H9 (cell line): Measurements from ENCODE around the gene LITAFD. TPM values are rescaled to one million over a fixed set of nuclear protein-coding genes. Genes with fewer than 3 reads are reported as not detected.
A peak's percentile ranks its signal among the peaks of the same experiment; 100 is the strongest.

ENCODE experiments used
- DNase-seq: peaks from one replicate; pipeline ENCODE4 v3.0.0-alpha.2; 2017
- H2AFZ ChIP-seq: one replicate; pipeline ENCODE4 v1.6.1; 2013; ENCODE audit warnings: mild to moderate bottlenecking, low read length, control low read depth, moderate library complexity
- H2AK5ac ChIP-seq: 2 replicates; pipeline ENCODE4 v1.6.1; 2013; ENCODE audit warnings: low read length, control low read depth, mixed read lengths; ENCODE audit not compliant: insufficient read length
- H2BK120ac ChIP-seq: one replicate; pipeline ENCODE4 v1.6.1; 2013; ENCODE audit warnings: low read depth, mild to moderate bottlenecking, low read length, control low read depth, inconsistent platforms; ENCODE audit not compliant: poor library complexity, severe bottlenecking
- H2BK12ac ChIP-seq: 2 replicates; pipeline ENCODE4 v1.6.1; 2013; ENCODE audit warnings: low read length, control low read depth, mixed read lengths, low read depth; ENCODE audit not compliant: insufficient read length
- H2BK15ac ChIP-seq: 2 replicates; pipeline ENCODE4 v1.6.1; 2013; ENCODE audit warnings: low read depth, low read length, control low read depth
- H2BK20ac ChIP-seq: one replicate; pipeline ENCODE4 v1.6.1; 2013; ENCODE audit warnings: low read depth, mild to moderate bottlenecking, low read length, control low read depth, inconsistent platforms; ENCODE audit not compliant: poor library complexity, severe bottlenecking
- H2BK5ac ChIP-seq: 2 replicates; pipeline ENCODE4 v1.6.1; 2013; ENCODE audit warnings: low read length, control low read depth, mixed read lengths; ENCODE audit not compliant: insufficient read length
- H3K14ac ChIP-seq: 2 replicates; pipeline ENCODE4 v1.6.1; 2013; ENCODE audit warnings: low read length, control low read depth; ENCODE audit not compliant: insufficient read depth
- H3K18ac ChIP-seq: 2 replicates; pipeline ENCODE4 v1.6.1; 2013; ENCODE audit warnings: low read depth, mild to moderate bottlenecking, mixed read lengths, low read length, control low read depth; ENCODE audit not compliant: insufficient read length
- H3K23ac ChIP-seq: 2 replicates; pipeline ENCODE4 v1.6.1; 2013; ENCODE audit warnings: low read length, control low read depth, mixed read lengths, low read depth; ENCODE audit not compliant: insufficient read length
- H3K23me2 ChIP-seq: 2 replicates; pipeline ENCODE4 v1.6.1; 2013; ENCODE audit warnings: low read depth, mild to moderate bottlenecking, mixed read lengths, low read length, control low read depth; ENCODE audit not compliant: insufficient read length, poor library complexity, severe bottlenecking
- H3K27ac ChIP-seq: 2 replicates; pipeline ENCODE4 v1.5.1; 2013; ENCODE audit warnings: low read length, control low read depth, mixed read lengths, low read depth; ENCODE audit not compliant: insufficient read length
- H3K27me3 ChIP-seq: 2 replicates; pipeline ENCODE4 v1.6.1; 2013; ENCODE audit warnings: low read length, control low read depth, inconsistent platforms; ENCODE audit not compliant: insufficient read depth
- H3K4ac ChIP-seq: 2 replicates; pipeline ENCODE4 v1.6.1; 2013; ENCODE audit warnings: low read depth, mild to moderate bottlenecking, control low read depth, inconsistent platforms, low read length, moderate library complexity
- H3K4me1 ChIP-seq: 2 replicates; pipeline ENCODE4 v1.6.1; 2013; ENCODE audit warnings: low read length, control low read depth, inconsistent platforms; ENCODE audit not compliant: insufficient read depth
- H3K4me2 ChIP-seq: 2 replicates; pipeline ENCODE4 v1.6.1; 2013; ENCODE audit warnings: low read length, control low read depth, mixed read lengths; ENCODE audit not compliant: insufficient read length, insufficient read depth
- H3K56ac ChIP-seq: 2 replicates; pipeline ENCODE4 v1.6.1; 2013; ENCODE audit warnings: low read depth, mild to moderate bottlenecking, mixed read lengths, low read length, control low read depth; ENCODE audit not compliant: insufficient read length
- H3K79me1 ChIP-seq: 2 replicates; pipeline ENCODE4 v1.6.1; 2013; ENCODE audit warnings: low read depth, mild to moderate bottlenecking, moderate library complexity, low read length, control low read depth, inconsistent platforms; ENCODE audit not compliant: insufficient read depth, poor library complexity, severe bottlenecking
- H3K79me2 ChIP-seq: 2 replicates; pipeline ENCODE4 v1.6.1; 2013; ENCODE audit warnings: low read length, control low read depth, inconsistent platforms; ENCODE audit not compliant: insufficient read depth
- H3K9ac ChIP-seq: 2 replicates; pipeline ENCODE4 v1.6.1; 2013; ENCODE audit warnings: low read length, control low read depth, mixed read lengths; ENCODE audit not compliant: insufficient read length; ENCODE audit errors: extremely low read depth
- H3K9me3 ChIP-seq: one replicate; pipeline ENCODE4 v1.6.1; 2013; ENCODE audit warnings: low read depth, low read length, inconsistent platforms; ENCODE audit not compliant: control insufficient read depth
- H3T11ph ChIP-seq: one replicate; pipeline ENCODE4 v1.6.1; 2013; ENCODE audit warnings: mild to moderate bottlenecking, low read length, control low read depth, inconsistent platforms
- H4K20me1 ChIP-seq: one replicate; pipeline ENCODE4 v1.6.1; 2013; ENCODE audit not compliant: control insufficient read depth, insufficient read length, insufficient read depth
- H4K5ac ChIP-seq: 2 replicates; pipeline ENCODE4 v1.6.1; 2013; ENCODE audit warnings: low read depth, mild to moderate bottlenecking, mixed read lengths, low read length, control low read depth; ENCODE audit not compliant: insufficient read length
- H4K8ac ChIP-seq: replicated peaks from 2 replicates; pipeline ENCODE4 v1.6.1; 2013; ENCODE audit warnings: low read length, control low read depth, mixed read lengths, low read depth; ENCODE audit not compliant: insufficient read length
- H4K91ac ChIP-seq: 2 replicates; pipeline ENCODE4 v1.6.1; 2013; ENCODE audit warnings: low read depth, mild to moderate bottlenecking, moderate library complexity, mixed read lengths, low read length, control low read depth; ENCODE audit not compliant: insufficient read length
- H3K27ac Mint-ChIP-seq, 3 experiments: 2 replicates in 2 of 3; 3 replicates in 1 of 3; pipeline ENCODE4 v1.8.0; 2020 to 2021; ENCODE audit warnings: mixed read lengths in 3 of 3, mild to moderate bottlenecking in 1 of 3, moderate library complexity in 1 of 3
- H3K27me3 Mint-ChIP-seq: 2 replicates; pipeline ENCODE4 v1.8.0; 2021; ENCODE audit warnings: low read depth, mild to moderate bottlenecking, moderate library complexity, mixed read lengths
- H3K36me3 Mint-ChIP-seq, 3 experiments: 2 replicates in 2 of 3; 3 replicates in 1 of 3; pipeline ENCODE4 v1.8.0; 2020 to 2021; ENCODE audit warnings: low read depth in 3 of 3, mixed read lengths in 3 of 3; ENCODE audit not compliant: insufficient read depth in 1 of 3
- H3K4me1 Mint-ChIP-seq, 2 experiments: 2 replicates each; pipeline ENCODE4 v1.8.0; 2020; ENCODE audit warnings: mixed read lengths in 2 of 2
- H3K4me3 Mint-ChIP-seq, 2 experiments: 2 replicates in 1 of 2; 3 replicates in 1 of 2; pipeline ENCODE4 v1.8.0; 2020 to 2021; ENCODE audit warnings: mild to moderate bottlenecking in 2 of 2, mixed read lengths in 2 of 2, moderate library complexity in 1 of 2
- H3K9me3 Mint-ChIP-seq, 2 experiments: 2 replicates in 1 of 2; 3 replicates in 1 of 2; pipeline ENCODE4 v1.8.0; 2020; ENCODE audit warnings: mild to moderate bottlenecking in 2 of 2, mixed read lengths in 2 of 2, moderate library complexity in 1 of 2
- WGBS: extraction: QIAGEN DNeasy Blood & Tissue Kit; methylation state at CpG from one replicate; pipeline ENCODE4 v1.1.7; 2013; ENCODE audit warnings: missing lambda C conversion rate, low lambda C conversion rate, mixed read lengths; ENCODE audit not compliant: insufficient read length; ENCODE audit errors: extremely low coverage; 5-methylcytosine and 5-hydroxymethylcytosine counted together
- total RNA-seq: library from RNA; stranded (reverse); gene quantifications from 2 replicates; pipeline ENCODE4 v1.2.1, GENCODE V29; 2021
- TF ChIP-seq, protein P1 (sequence below): fragments of 200-600 bp; sonication (generic); conservative IDR thresholded peaks from 3 replicates; pipeline ENCODE4 v1.8.0; 2021; ENCODE audit warnings: antibody characterized with exemption, mild to moderate bottlenecking

The LITAFD gene
- total RNA-seq, 1 experiment from 2014 or later: not detected

DNA sequence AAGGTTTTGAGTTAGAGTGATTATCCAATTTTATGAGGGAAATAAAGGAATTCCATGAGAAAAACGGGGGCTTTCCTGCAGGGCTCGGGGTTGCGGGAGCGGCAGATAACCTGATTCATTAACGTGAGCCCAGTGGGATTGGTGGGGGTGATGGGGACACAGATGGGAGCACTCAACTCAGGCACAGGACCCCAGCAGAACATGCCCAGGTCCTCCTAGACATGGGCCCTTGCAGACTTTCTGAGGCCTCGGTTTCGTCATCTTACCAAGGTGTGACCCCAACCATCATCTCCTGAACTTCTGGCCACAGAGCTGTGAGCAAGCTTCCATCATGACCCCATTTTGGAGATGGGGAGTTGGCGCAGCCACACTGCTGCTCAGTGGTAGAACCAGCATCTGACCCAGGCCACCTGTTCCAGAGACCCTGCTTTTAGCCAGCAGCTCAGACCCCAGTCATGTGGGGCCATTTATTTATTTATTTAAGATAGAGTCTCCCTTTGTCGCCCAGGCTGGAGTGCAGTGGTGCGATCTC, 35.7 kb upstream of the LITAFD start:
- no peak overlapping the region for H3K4ac ChIP-seq
- H2BK20ac ChIP-seq: no peak overlapping the region
- Mint-ChIP-seq H3K4me3 (no peak overlapping the region; a peak in 1 of 5 replicates), H3K27ac (peak overlapping the region in 1 of 3 experiments; percentile 53; a peak in 1 of 7 replicates), H3K4me1 (peaks cover 38 to 45% of the 10 kb centered on the region in 2 experiments), H3K27me3 (no peaks in the 10 kb centered on the region; the same call in 1 of the 2 replicates), H3K36me3 (peaks cover 26 to 63% (median 44%) of the 10 kb centered on the region in 3 experiments), H3K9me3 (no peaks in the 10 kb centered on the region; a peak in 1 of 5 replicates)
- no peak overlapping the region for H2BK5ac ChIP-seq
- no peaks in the 10 kb centered on the region for H3K79me2 ChIP-seq
- no peak overlapping the region for H3K23ac ChIP-seq
- H2AFZ ChIP-seq: no peak overlapping the region
- H3K9ac ChIP-seq: no peak overlapping the region
- no peak overlapping the region for H2BK15ac ChIP-seq
- H3K9me3 ChIP-seq: no peaks in the 10 kb centered on the region
- TF ChIP-seq, protein P1, sequence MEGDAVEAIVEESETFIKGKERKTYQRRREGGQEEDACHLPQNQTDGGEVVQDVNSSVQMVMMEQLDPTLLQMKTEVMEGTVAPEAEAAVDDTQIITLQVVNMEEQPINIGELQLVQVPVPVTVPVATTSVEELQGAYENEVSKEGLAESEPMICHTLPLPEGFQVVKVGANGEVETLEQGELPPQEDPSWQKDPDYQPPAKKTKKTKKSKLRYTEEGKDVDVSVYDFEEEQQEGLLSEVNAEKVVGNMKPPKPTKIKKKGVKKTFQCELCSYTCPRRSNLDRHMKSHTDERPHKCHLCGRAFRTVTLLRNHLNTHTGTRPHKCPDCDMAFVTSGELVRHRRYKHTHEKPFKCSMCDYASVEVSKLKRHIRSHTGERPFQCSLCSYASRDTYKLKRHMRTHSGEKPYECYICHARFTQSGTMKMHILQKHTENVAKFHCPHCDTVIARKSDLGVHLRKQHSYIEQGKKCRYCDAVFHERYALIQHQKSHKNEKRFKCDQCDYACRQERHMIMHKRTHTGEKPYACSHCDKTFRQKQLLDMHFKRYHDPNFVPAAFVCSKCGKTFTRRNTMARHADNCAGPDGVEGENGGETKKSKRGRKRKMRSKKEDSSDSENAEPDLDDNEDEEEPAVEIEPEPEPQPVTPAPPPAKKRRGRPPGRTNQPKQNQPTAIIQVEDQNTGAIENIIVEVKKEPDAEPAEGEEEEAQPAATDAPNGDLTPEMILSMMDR: no peak
- no peak overlapping the region for H3K56ac ChIP-seq
- no peak overlapping the region for H4K8ac ChIP-seq
- H3K14ac ChIP-seq: no peak overlapping the region
- no CpG with 5 or more reads among the region's 10 CpGs for WGBS
- peaks cover 4% of the 10 kb centered on the region for H4K20me1 ChIP-seq
- no peak overlapping the region for H2AK5ac ChIP-seq
- H2BK12ac ChIP-seq: no peak overlapping the region
- no peaks in the 10 kb centered on the region for H3K23me2 ChIP-seq
- H3K18ac ChIP-seq: no peak overlapping the region
- H3K79me1 ChIP-seq: no peaks in the 10 kb centered on the region
- peak; percentile 23 for DNase-seq
- no peak overlapping the region for H2BK120ac ChIP-seq
- H3T11ph ChIP-seq: no peak overlapping the region
- no peaks in the 10 kb centered on the region for H3K27me3 ChIP-seq
- H3K4me2 ChIP-seq: no peak overlapping the region
- no peak overlapping the region for H3K27ac ChIP-seq
- no peaks in the 10 kb centered on the region for H3K4me1 ChIP-seq
- H4K5ac ChIP-seq: no peak overlapping the region
- H4K91ac ChIP-seq: no peak overlapping the region
